B cell (primary cell): ENCODE measurements around the gene RBMS3. TPM values are rescaled to one million over a fixed set of nuclear protein-coding genes. Genes with fewer than 3 reads are reported as not detected.

Source experiments
- ATAC-seq: fragments of 200-7000 bp; cut with Tn5 transposase; one replicate; pipeline ENCODE4 v1.10.0; 2021; ENCODE audit warnings: low read depth, mild to moderate bottlenecking, moderate number of reproducible peaks, moderate library complexity
- CTCF ChIA-PET: fragments of 350-600 bp; sonication (Branson Sonifier 250); formaldehyde crosslinking; loops from one replicate; lab custom pipeline; 2021; ENCODE audit warnings: antibody characterized with exemption, inconsistent platforms; lab: Charles Lee
- POLR2A ChIA-PET: fragments of 350-600 bp; sonication (Branson Sonifier 250); formaldehyde crosslinking; loops from one replicate; lab custom pipeline; 2021; ENCODE audit warnings: antibody characterized with exemption; lab: Charles Lee
- DNase-seq: peaks from one replicate; pipeline ENCODE4 v3.0.0; 2013
- H2AFZ ChIP-seq: 2 replicates; pipeline ENCODE4 v1.6.1; 2012; ENCODE audit warnings: mild to moderate bottlenecking, low read depth, low read length; ENCODE audit not compliant: insufficient read depth, poor library complexity, severe bottlenecking
- H3K27ac ChIP-seq, 2 donors: 1 replicate in 1 of 2; 2 replicates in 1 of 2; pipeline ENCODE4 v1.5.1; 2012 to 2013; ENCODE audit warnings: low read length in 2 of 2, mild to moderate bottlenecking in 2 of 2, moderate library complexity in 1 of 2
- H3K27me3 ChIP-seq, 4 experiments: fragments of 200-600 bp in 1 of 4; sonication (generic) in 1 of 4; replicated peaks in 1 of 4; 1 replicate in 2 of 4; 2 replicates in 2 of 4; pipeline versions ENCODE4 v1.6.1 to v1.7.0; 2013 to 2016; ENCODE audit warnings: low read length in 3 of 4, mild to moderate bottlenecking in 2 of 4, mixed read lengths in 1 of 4, moderate library complexity in 1 of 4; ENCODE audit not compliant: insufficient read depth in 4 of 4, control insufficient read depth in 3 of 4; ENCODE audit errors: control extremely low read depth in 1 of 4
- H3K36me3 ChIP-seq, 2 experiments: replicated peaks in 1 of 2; 1 replicate in 1 of 2; 2 replicates in 1 of 2; pipeline versions ENCODE4 v1.6.1 to v1.7.1; 2013; ENCODE audit warnings: low read length in 1 of 2; ENCODE audit not compliant: insufficient read depth in 2 of 2, control insufficient read depth in 1 of 2; ENCODE audit errors: control extremely low read depth in 1 of 2, extremely low read depth in 1 of 2
- H3K4me1 ChIP-seq, 2 donors: fragments of 200-600 bp in 1 of 2; sonication (generic) in 1 of 2; 1 replicate in 1 of 2; 2 replicates in 1 of 2; pipeline versions ENCODE4 v1.5.1 to v1.6.1; 2013 to 2017; ENCODE audit warnings: low read length in 2 of 2; ENCODE audit not compliant: control insufficient read depth in 2 of 2, insufficient read depth in 2 of 2
- H3K4me2 ChIP-seq: replicated peaks from 2 replicates; pipeline ENCODE3; 2012; ENCODE audit warnings: mild to moderate bottlenecking, low read depth, low read length; ENCODE audit not compliant: poor library complexity, severe bottlenecking
- H3K4me3 ChIP-seq, 5 experiments: fragments of 200-600 bp in 1 of 5; sonication (generic) in 1 of 5; 1 replicate in 3 of 5; 2 replicates in 2 of 5; pipeline versions ENCODE4 v1.5.1 to v1.7.0; 2011 to 2016; ENCODE audit warnings: low read length in 4 of 5, mild to moderate bottlenecking in 4 of 5, low read depth in 2 of 5, control low read depth in 1 of 5, moderate library complexity in 1 of 5; ENCODE audit not compliant: insufficient read depth in 1 of 5; ENCODE audit errors: control extremely low read depth in 1 of 5, extremely low read depth in 1 of 5
- H3K79me2 ChIP-seq: fragments of 200-600 bp; sonication (generic); one replicate; pipeline ENCODE4 v1.6.0; 2016; ENCODE audit warnings: low read length; ENCODE audit not compliant: control insufficient read depth, insufficient read depth
- H3K9ac ChIP-seq: fragments of 200-600 bp; sonication (generic); 2 replicates; pipeline ENCODE4 v1.6.1; 2017; ENCODE audit warnings: mild to moderate bottlenecking, low read length, moderate library complexity
- H3K9me3 ChIP-seq, 3 donors: one replicate each; pipeline versions ENCODE4 v1.6.1 to v1.7.1; 2013; ENCODE audit warnings: low read length in 2 of 3; ENCODE audit not compliant: control insufficient read depth in 2 of 3, insufficient read depth in 1 of 3; ENCODE audit errors: control extremely low read depth in 1 of 3
- H4K20me1 ChIP-seq: 2 replicates; pipeline ENCODE4 v1.6.0; 2012; ENCODE audit warnings: mild to moderate bottlenecking, low read length; ENCODE audit not compliant: insufficient read depth, control insufficient read depth, poor library complexity, severe bottlenecking
- H3K27ac Mint-ChIP-seq: one replicate; pipeline ENCODE4 v1.8.0; 2021; ENCODE audit warnings: mixed read lengths
- H3K27me3 Mint-ChIP-seq: one replicate; pipeline ENCODE4 v1.8.0; 2021; ENCODE audit warnings: mixed read lengths
- H3K4me1 Mint-ChIP-seq: one replicate; pipeline ENCODE4 v1.8.0; 2021; ENCODE audit warnings: mixed read lengths
- H3K4me3 Mint-ChIP-seq: one replicate; pipeline ENCODE4 v1.8.0; 2021; ENCODE audit warnings: mixed read lengths
- H3K9me3 Mint-ChIP-seq: one replicate; pipeline ENCODE4 v1.8.0; 2022; ENCODE audit warnings: mixed read lengths; ENCODE audit not compliant: insufficient read depth
- EZH2 ChIP-seq: IDR thresholded peaks from 2 replicates; pipeline ENCODE4 v1.6.1; 2012; ENCODE audit warnings: borderline replicate concordance, low read depth, mild to moderate bottlenecking, moderate library complexity, low read length; ENCODE audit not compliant: insufficient read depth, poor library complexity, severe bottlenecking
- WGBS: methylation state at CpG from one replicate; pipeline ENCODE4 v1.1.5; 2013; ENCODE audit warnings: missing lambda C conversion rate; ENCODE audit not compliant: insufficient coverage; 5-methylcytosine and 5-hydroxymethylcytosine counted together
- intact Hi-C: fragments of 100-400 bp; cut with micrococcal nuclease; formaldehyde crosslinking; loops from one replicate; pipeline ENCODE4 v1.10.0; 2022
- polyA plus RNA-seq: library from polyadenylated mRNA; depleted of rRNA; stranded (reverse); fragments of >200 nt; gene quantifications from 2 replicates; pipeline ENCODE4 v1.2.3, GENCODE V29; 2012
- total RNA-seq, 2 donors: library from RNA; stranded (reverse); fragments of 120-200 nt in 1 of 2; gene quantifications; 1 replicate in 1 of 2; 2 replicates in 1 of 2; pipeline versions ENCODE4 v1.2.3 to v1.2.4, GENCODE V29; 2013 to 2022
- TF ChIP-seq, protein P1 (sequence below): fragments of 200-600 bp; IDR thresholded peaks from one replicate; pipeline ENCODE4 v1.8.0; 2022; ENCODE audit warnings: antibody characterized with exemption, mild to moderate bottlenecking

The RBMS3 gene
- total and polyA plus RNA-seq, 2 donors (not counting 1 experiment from before 2014, with no cell fraction given), result not detected

DNA sequence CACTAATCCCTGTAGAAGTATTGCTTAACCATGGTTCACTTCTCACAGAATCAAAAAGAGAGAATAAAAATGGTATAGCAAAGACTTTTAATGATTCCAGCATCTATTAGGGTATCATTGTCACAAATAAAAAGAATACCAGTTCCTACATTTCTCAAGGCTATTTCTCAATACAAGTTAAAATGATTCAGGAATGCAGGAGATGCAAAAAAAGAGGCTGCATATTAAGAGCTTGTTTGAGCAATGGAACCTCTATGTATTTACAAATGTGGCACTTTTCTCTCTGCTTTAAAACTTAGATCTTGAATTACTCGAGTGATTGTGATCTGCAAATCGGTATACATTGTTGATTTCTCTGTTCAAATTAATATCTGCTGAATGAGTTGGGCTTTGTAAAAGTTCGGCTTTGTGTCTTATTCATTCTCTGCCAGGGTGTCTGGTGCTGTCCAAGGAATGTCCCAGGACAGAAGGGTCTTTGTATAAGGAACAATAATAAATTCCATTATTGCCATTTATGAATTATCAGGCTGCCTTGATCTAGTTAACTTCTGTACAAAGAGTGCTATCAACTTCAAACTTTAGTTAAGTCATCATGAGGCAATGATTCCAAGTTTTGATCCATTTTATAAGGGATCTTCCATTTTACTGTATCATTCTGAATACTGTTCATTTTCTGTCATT, 364.2 kb downstream of the RBMS3 start:
- POLR2A ChIA-PET, result no interaction called here
- Histone ChIP-seq H3K9ac (no peak overlapping the region), H3K27me3 (no peaks in the 10 kb centered on the region), H4K20me1 (no peaks in the 10 kb centered on the region), H3K9me3 (no peaks in the 10 kb centered on the region), H2AFZ (no peak overlapping the region), H3K79me2 (no peaks in the 10 kb centered on the region), H3K4me3 (no peak overlapping the region), H3K36me3 (no peaks in the 10 kb centered on the region), H3K4me2 (no peak overlapping the region), H3K27ac (no peak overlapping the region), H3K4me1 (no peaks in the 10 kb centered on the region)
- no peak for DNase-seq
- Mint-ChIP-seq H3K4me1 (no peaks in the 10 kb centered on the region), H3K9me3 (no peaks in the 10 kb centered on the region), H3K4me3 (no peak overlapping the region), H3K27ac (no peak overlapping the region), H3K27me3 (no peaks in the 10 kb centered on the region)
- no peak for ATAC-seq
- no peak for TF ChIP-seq EZH2
- TF ChIP-seq, protein P1, sequence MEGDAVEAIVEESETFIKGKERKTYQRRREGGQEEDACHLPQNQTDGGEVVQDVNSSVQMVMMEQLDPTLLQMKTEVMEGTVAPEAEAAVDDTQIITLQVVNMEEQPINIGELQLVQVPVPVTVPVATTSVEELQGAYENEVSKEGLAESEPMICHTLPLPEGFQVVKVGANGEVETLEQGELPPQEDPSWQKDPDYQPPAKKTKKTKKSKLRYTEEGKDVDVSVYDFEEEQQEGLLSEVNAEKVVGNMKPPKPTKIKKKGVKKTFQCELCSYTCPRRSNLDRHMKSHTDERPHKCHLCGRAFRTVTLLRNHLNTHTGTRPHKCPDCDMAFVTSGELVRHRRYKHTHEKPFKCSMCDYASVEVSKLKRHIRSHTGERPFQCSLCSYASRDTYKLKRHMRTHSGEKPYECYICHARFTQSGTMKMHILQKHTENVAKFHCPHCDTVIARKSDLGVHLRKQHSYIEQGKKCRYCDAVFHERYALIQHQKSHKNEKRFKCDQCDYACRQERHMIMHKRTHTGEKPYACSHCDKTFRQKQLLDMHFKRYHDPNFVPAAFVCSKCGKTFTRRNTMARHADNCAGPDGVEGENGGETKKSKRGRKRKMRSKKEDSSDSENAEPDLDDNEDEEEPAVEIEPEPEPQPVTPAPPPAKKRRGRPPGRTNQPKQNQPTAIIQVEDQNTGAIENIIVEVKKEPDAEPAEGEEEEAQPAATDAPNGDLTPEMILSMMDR, result no peak
- CTCF ChIA-PET, result no interaction called here
- WGBS, result 92% methylated on average over 2 of the region's 3 CpGs
- intact Hi-C loops, result no loop called here

DNA sequence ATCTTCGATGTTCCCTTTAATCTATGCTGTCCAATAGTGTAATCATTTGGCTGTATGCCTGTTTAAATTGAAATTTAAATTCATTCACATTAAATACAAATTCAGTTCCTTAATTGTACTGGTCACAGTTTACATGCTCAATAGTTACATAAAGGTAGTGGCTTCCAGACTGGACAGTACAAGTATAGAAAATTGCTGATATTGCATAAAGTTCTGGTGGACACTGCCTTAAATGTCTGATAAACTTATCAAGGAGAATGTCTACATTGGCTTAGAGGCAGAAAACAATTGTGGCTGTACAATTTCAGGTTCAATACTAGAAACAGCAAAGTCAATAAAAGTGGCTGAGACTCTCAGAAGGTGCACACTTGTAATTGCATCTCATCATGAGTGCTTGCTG, 365.2 kb downstream of the RBMS3 start:
- CTCF ChIA-PET, result no interaction called here
- Histone ChIP-seq H3K9me3 (no peaks in the 10 kb centered on the region), H3K4me1 (no peaks in the 10 kb centered on the region), H3K27ac (no peak overlapping the region), H3K79me2 (no peaks in the 10 kb centered on the region), H3K9ac (no peak overlapping the region), H3K4me2 (no peak overlapping the region), H3K4me3 (no peak overlapping the region), H2AFZ (no peak overlapping the region), H4K20me1 (no peaks in the 10 kb centered on the region), H3K36me3 (no peaks in the 10 kb centered on the region), H3K27me3 (no peaks in the 10 kb centered on the region)
- no peaks in the 10 kb centered on the region for H3K4me1 Mint-ChIP-seq
- no peaks in the 10 kb centered on the region for H3K9me3 Mint-ChIP-seq
- H3K27me3 Mint-ChIP-seq, result no peaks in the 10 kb centered on the region
- no peak overlapping the region for H3K4me3 Mint-ChIP-seq
- intact Hi-C loops, result no loop called here
- ATAC-seq (no peak), DNase-seq (no peak)
- no peak overlapping the region for H3K27ac Mint-ChIP-seq
- POLR2A ChIA-PET, result no interaction called here
- no peak for TF ChIP-seq EZH2
- TF ChIP-seq, protein P1, result no peak
- no CpG with 5 or more reads among the region's 1 CpG for WGBS
